ENCODE data around the gene TIMP3. TPM values are rescaled to one million over a fixed set of nuclear protein-coding genes. Genes with fewer than 3 reads are reported as not detected.
"Not testable (repeated sequence)": the region's sequence is repeated elsewhere in the genome, so short reads cannot be mapped to it uniquely, and the experiment has no call there.

Gene TIMP3
- 36.2 and 37.3 TPM in 2 replicates for total RNA-seq
- long read RNA-seq, partial matches to known transcripts = 2 of 37 reads
- long read RNA-seq, other reads (novel, unspliced or antisense) = 35 of 37 reads

DNA sequence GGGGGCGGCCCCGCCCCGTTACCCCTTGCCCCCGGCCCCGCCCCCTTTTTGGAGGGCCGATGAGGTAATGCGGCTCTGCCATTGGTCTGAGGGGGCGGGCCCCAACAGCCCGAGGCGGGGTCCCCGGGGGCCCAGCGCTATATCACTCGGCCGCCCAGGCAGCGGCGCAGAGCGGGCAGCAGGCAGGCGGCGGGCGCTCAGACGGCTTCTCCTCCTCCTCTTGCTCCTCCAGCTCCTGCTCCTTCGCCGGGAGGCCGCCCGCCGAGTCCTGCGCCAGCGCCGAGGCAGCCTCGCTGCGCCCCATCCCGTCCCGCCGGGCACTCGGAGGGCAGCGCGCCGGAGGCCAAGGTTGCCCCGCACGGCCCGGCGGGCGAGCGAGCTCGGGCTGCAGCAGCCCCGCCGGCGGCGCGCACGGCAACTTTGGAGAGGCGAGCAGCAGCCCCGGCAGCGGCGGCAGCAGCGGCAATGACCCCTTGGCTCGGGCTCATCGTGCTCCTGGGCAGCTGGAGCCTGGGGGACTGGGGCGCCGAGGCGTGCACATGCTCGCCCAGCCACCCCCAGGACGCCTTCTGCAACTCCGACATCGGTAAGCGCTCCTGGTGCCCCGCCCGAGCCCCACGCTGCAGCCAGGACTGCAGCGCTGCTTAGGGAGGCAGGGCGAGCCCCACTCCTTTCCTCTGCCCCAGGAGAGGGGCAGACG, at the start of gene TIMP3:
TSS of gene TIMP3 (plus strand) at position 169 of the 700 bp plus-strand sequence. CDS start at position 466, 297 bp downstream.
- H3K9me3 Mint-ChIP-seq (ENCODE audit: unreplicated experiment) = no peaks in the 10 kb centered on the region
- H3K36me3 Mint-ChIP-seq (ENCODE audit: unreplicated experiment) = no peaks in the 10 kb centered on the region
- peak within 1 kb of the TSS; percentile 77 for H3K4me3 Mint-ChIP-seq (ENCODE audit: unreplicated experiment)
- DNase-seq (ENCODE audit: extremely low spot score, unreplicated experiment) = peak; percentile 86
- peaks cover 10% of the 10 kb centered on the region for H3K27me3 Mint-ChIP-seq (ENCODE audit: unreplicated experiment)
- peak within 1 kb of the TSS; percentile 56 for H3K27ac Mint-ChIP-seq (ENCODE audit: unreplicated experiment)
- H3K4me1 Mint-ChIP-seq (ENCODE audit: unreplicated experiment) = peaks cover 46% of the 10 kb centered on the region
- TF ChIP-seq, protein P1, sequence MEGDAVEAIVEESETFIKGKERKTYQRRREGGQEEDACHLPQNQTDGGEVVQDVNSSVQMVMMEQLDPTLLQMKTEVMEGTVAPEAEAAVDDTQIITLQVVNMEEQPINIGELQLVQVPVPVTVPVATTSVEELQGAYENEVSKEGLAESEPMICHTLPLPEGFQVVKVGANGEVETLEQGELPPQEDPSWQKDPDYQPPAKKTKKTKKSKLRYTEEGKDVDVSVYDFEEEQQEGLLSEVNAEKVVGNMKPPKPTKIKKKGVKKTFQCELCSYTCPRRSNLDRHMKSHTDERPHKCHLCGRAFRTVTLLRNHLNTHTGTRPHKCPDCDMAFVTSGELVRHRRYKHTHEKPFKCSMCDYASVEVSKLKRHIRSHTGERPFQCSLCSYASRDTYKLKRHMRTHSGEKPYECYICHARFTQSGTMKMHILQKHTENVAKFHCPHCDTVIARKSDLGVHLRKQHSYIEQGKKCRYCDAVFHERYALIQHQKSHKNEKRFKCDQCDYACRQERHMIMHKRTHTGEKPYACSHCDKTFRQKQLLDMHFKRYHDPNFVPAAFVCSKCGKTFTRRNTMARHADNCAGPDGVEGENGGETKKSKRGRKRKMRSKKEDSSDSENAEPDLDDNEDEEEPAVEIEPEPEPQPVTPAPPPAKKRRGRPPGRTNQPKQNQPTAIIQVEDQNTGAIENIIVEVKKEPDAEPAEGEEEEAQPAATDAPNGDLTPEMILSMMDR (IDR thresholded peaks at IDR 0.05) = no peak

DNA sequence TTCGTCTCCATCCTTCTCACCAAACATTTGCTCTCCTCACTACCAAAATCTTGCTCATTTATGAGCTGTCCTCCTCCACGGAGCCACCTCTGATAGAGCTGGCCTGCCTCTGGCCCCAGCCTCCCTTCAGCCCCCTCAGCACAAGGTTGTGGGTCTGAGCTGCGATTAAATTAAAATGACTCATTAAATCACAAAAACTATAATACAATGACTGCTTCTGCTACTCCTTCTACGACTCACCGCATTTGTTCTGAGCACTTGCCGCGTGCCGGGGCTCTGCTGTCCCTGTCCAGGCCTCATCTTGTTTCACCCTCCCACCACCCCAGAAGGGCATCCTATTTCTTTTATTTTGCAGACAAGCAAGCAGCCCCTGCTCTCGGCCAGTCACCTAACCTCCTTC, 49.2 kb upstream of the TIMP3 start:
- Mint-ChIP-seq H3K9me3 (ENCODE audit: unreplicated experiment) (no peaks in the 10 kb centered on the region), H3K27ac (ENCODE audit: unreplicated experiment) (no peak overlapping the region), H3K4me1 (ENCODE audit: unreplicated experiment) (peaks cover 6% of the 10 kb centered on the region), H3K36me3 (ENCODE audit: unreplicated experiment) (no peaks in the 10 kb centered on the region), H3K4me3 (ENCODE audit: unreplicated experiment) (no peak overlapping the region), H3K27me3 (ENCODE audit: unreplicated experiment) (no peaks in the 10 kb centered on the region)
- TF ChIP-seq, protein P1 (IDR thresholded peaks at IDR 0.05) = no peak
- no peak for DNase-seq (ENCODE audit: extremely low spot score, unreplicated experiment)

DNA sequence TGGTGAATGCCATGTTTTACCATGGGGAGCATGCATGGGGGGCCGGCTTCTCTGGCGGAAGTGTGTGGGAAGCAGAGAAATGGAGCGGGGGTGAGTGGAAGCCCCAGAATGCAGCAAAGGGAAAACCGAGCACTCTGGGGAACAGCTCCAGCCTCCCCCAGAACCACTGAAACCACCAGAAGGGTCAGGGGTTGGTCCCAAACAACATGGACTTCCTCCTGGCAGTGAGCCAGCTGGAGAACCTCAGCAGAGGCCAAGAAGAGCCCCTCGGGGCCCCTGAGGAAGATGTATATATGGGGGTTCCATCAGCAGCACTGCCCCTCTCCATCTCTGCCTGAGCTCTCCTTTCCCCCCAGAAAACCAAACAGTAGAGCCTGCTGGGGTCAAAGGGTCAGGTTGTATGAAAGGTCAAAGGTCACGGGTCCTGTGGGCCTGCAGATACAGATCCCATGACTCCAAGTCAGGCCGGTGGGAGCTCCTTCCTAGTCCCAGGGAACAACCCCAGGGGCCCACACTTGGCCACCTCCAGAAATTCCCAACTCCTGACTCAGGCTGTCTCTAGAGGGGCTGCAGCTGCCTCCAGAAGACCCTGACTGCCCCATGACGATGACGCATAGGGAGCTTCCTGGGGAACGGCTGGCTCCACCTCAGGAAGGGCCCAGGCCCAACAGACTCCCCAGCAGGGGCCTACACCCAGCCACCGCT, 48.5 kb upstream of the TIMP3 start:
- Mint-ChIP-seq H3K4me3 (ENCODE audit: unreplicated experiment) (no peak overlapping the region), H3K27me3 (ENCODE audit: unreplicated experiment) (no peaks in the 10 kb centered on the region), H3K36me3 (ENCODE audit: unreplicated experiment) (no peaks in the 10 kb centered on the region), H3K9me3 (ENCODE audit: unreplicated experiment) (no peaks in the 10 kb centered on the region), H3K4me1 (ENCODE audit: unreplicated experiment) (peaks cover 6% of the 10 kb centered on the region), H3K27ac (ENCODE audit: unreplicated experiment) (no peak overlapping the region)
- DNase-seq (ENCODE audit: extremely low spot score, unreplicated experiment) = no peak
- TF ChIP-seq, protein P1 (IDR thresholded peaks at IDR 0.05) = no peak

DNA sequence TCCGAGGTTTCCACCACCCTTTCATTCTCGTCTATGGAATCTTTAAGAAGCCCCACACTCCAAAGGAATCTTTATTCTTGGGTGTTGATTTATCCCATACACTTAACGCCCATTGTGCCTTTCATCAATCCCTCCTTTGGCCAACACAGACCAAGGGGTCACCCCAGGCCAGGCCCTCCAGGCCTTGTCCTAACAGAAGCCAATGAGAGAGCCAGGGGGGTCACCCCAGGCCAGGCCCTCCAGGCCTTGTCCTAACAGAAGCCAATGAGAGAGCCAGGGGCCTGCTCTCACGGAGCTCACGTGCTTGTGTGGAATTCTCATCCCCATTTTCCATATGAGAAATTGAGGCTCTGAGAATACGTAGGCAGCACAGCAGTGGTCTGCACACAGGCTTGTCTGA, 47.9 kb upstream of the TIMP3 start:
- TF ChIP-seq, protein P1 (IDR thresholded peaks at IDR 0.05) = no peak
- Mint-ChIP-seq H3K27ac (ENCODE audit: unreplicated experiment) (no peak overlapping the region), H3K36me3 (ENCODE audit: unreplicated experiment) (no peaks in the 10 kb centered on the region), H3K9me3 (ENCODE audit: unreplicated experiment) (no peaks in the 10 kb centered on the region), H3K27me3 (ENCODE audit: unreplicated experiment) (no peaks in the 10 kb centered on the region), H3K4me1 (ENCODE audit: unreplicated experiment) (peaks cover 6% of the 10 kb centered on the region), H3K4me3 (ENCODE audit: unreplicated experiment) (no peak overlapping the region)
- no peak for DNase-seq (ENCODE audit: extremely low spot score, unreplicated experiment)

DNA sequence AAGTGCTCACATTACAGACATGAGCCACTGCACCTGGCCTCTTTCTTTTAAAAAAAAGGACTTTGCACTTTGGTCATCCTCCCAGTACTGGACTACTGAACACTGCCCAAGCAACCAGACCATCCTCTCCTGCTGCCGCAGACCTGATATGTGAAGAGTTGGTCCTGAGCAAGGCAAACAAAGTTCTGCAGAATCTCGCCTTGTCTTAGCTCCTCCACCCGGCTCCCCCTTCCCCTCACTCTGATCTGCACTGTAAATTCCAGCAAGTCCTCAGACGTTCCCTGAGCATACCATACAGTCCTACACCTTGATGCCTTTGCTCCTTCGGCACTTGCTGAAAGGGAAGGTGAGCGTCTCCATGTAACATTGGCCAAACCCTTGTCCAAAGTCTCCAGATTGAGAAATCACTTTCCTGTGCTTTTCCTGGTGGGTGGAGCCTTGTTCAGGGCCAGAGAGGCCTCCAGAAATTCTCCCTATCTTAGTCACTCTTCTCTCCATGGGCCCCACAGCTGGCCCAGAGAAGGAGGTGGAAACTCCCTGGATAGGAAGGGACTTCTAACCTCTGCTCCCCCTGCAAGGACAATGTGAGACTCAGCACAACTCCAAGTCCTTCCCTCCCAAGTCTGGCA, 47.0 kb upstream of the TIMP3 start:
- Mint-ChIP-seq H3K9me3 (ENCODE audit: unreplicated experiment) (no peaks in the 10 kb centered on the region), H3K4me1 (ENCODE audit: unreplicated experiment) (peaks cover 6% of the 10 kb centered on the region), H3K36me3 (ENCODE audit: unreplicated experiment) (no peaks in the 10 kb centered on the region), H3K27me3 (ENCODE audit: unreplicated experiment) (no peaks in the 10 kb centered on the region), H3K4me3 (ENCODE audit: unreplicated experiment) (no peak overlapping the region), H3K27ac (ENCODE audit: unreplicated experiment) (no peak overlapping the region)
- DNase-seq (ENCODE audit: extremely low spot score, unreplicated experiment) = no peak
- TF ChIP-seq, protein P1 (IDR thresholded peaks at IDR 0.05) = no peak

DNA sequence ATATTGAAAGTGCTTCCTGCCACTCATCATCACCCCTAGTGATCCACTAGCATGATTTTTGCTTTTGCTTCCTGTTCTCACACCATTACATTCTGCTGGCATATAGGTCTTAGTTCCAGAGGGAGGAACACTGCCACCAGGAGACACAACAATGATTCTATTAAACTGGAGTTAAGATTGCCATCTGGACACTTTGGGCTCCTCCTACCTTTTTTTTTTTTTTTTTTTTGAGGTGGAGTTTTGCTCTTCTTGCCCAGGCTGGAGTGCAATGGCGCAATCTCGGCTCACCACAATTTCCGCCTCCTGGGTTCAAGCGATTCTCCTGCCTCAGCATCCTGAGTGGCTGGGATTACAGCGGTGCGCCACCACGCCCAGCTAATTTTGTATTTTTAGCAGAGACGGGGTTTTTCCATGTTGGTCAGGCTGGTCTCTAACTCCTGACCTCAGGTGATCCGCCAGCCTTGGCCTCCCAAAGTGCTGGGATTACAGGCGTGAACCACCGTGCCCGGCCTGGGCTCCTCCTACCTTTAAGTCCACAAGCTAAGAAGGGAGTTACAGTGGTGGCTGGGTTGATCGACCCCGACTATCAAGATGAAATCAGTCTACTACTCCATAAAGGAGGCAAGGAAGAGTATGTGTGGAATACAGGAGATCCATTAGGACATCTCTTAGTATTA, 44.3 kb upstream of the TIMP3 start:
- not testable (repeated sequence) for H3K4me3 Mint-ChIP-seq (ENCODE audit: unreplicated experiment); DNase-seq (ENCODE audit: extremely low spot score, unreplicated experiment); H3K27ac Mint-ChIP-seq (ENCODE audit: unreplicated experiment); H3K27me3 Mint-ChIP-seq (ENCODE audit: unreplicated experiment); H3K36me3 Mint-ChIP-seq (ENCODE audit: unreplicated experiment); H3K9me3 Mint-ChIP-seq (ENCODE audit: unreplicated experiment)
- H3K4me1 Mint-ChIP-seq (ENCODE audit: unreplicated experiment) = peaks cover 15% of the 10 kb centered on the region
